Motor neuron (in vitro differentiated cells): ENCODE data around the gene RASGRF2. TPM values are rescaled to one million over a fixed set of nuclear protein-coding genes. Genes with fewer than 3 reads are reported as not detected.
A peak's percentile ranks its signal among the peaks of the same experiment; 100 is the strongest.

Experiments
- ATAC-seq, 8 experiments: fragments of 200-7000 bp; cut with Tn5 transposase; replicated peaks in 6 of 8; 2 replicates each; pipeline ENCODE4 v1.8.0; 2021; ENCODE audit warnings: mild to moderate bottlenecking in 8 of 8, moderate library complexity in 8 of 8
- H3K27ac ChIP-seq, 2 donors: fragments of 250-450 bp; sonication (Bioruptor Pico); 2 replicates each; pipeline ENCODE4 v1.9.0; 2021; ENCODE audit warnings: antibody characterized with exemption in 2 of 2, mild to moderate bottlenecking in 2 of 2, moderate library complexity in 1 of 2
- H3K4me1 ChIP-seq, 2 donors: fragments of 250-450 bp; sonication (Bioruptor Pico); replicated peaks in 1 of 2; 2 replicates each; pipeline ENCODE4 v1.6.1; 2021; ENCODE audit warnings: antibody characterized with exemption in 2 of 2, mild to moderate bottlenecking in 2 of 2, moderate library complexity in 1 of 2
- H3K4me3 ChIP-seq, 5 donors: fragments of 250-450 bp; sonication (Bioruptor Pico); 2 replicates each; pipeline ENCODE4 v1.9.0; 2021; ENCODE audit warnings: antibody characterized with exemption in 5 of 5, mild to moderate bottlenecking in 5 of 5, moderate library complexity in 4 of 5
- WGBS, 10 experiments: fragments of 450-650 bp; shearing (Covaris generic); methylation state at CpG; one replicate each; pipeline ENCODE4 v1.0.0; 2022; 5-methylcytosine and 5-hydroxymethylcytosine counted together
- in situ Hi-C, 9 experiments: fragments of 400-800 bp; cut with MboI; loops; one replicate each; pipeline ENCODE4 v1.15.0; 2021; ENCODE audit warnings: low sequenced_read_pairs in 9 of 9, low pct_unique_long_range_greater_than_20kb in 2 of 9; ENCODE audit not compliant: unreplicated experiment in 9 of 9
- total RNA-seq, 8 experiments: library from RNA; unstranded; fragments of 300-600 nt; gene quantifications; 2 replicates each; pipeline versions ENCODE4 v1.2.3 to v1.2.4, GENCODE V29; 2022

The RASGRF2 gene
- total RNA-seq, 8 experiments from 2014 or later = 0.20 to 9.8 (median 1.7) TPM

DNA sequence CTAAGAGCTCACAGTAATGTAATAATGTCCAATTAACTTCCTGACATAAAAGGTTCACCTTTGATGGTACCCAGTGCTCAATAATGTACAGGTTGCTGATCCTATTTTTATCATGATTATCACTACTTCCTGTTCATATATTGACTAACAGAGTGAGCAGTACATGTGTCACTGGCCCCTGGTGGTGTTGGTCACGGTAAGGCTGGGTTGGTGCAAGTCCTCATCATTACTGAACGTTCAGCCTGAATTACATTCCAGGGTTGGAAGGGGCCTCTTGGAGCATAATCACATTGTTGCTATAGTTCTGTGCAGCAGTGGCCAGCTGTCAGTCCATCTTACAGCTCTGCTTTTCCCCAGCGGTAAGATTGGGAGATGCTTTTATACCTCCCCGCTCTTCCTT lies 248.7 kb downstream of the RASGRF2 start:
- Histone ChIP-seq H3K4me3 (no peak overlapping the region), H3K27ac (no peak overlapping the region), H3K4me1 (no peaks in the 10 kb centered on the region)
- ATAC-seq = no peak
- 13 to 100% (median 92%) methylated on average over 1 to 4 of the region's 4 CpGs; no CpG with 5 or more reads in 1 of the 10 experiments for WGBS, 10 experiments
- in situ Hi-C loops = no loop called here

DNA sequence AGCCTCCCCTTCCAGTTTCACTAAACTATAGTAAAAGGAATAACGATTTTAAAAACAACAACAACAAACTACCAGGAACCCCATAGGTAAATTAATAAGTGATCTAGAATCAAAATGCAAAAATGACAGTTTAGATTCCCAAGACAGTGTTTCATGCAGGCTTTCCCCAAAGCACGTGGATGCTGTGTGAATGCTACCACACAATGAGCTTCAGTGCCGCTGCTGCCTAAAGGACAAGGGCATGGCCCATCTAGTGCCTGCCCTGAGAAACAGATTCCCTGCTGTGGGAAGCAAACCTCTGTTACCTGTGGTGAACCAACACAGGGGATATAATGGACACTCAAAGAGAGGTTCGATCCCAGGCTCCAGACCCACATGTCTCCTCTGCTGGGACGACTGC lies 249.2 kb downstream of the RASGRF2 start:
- ATAC-seq = no peak
- in situ Hi-C loops = no loop called here
- no peak overlapping the region for H3K27ac ChIP-seq
- 43 to 100% (median 80%) methylated on average over 1 to 4 of the region's 5 CpGs; no CpG with 5 or more reads in 1 of the 10 experiments for WGBS, 10 experiments
- H3K4me3 ChIP-seq = no peak overlapping the region
- H3K4me1 ChIP-seq = no peaks in the 10 kb centered on the region

DNA sequence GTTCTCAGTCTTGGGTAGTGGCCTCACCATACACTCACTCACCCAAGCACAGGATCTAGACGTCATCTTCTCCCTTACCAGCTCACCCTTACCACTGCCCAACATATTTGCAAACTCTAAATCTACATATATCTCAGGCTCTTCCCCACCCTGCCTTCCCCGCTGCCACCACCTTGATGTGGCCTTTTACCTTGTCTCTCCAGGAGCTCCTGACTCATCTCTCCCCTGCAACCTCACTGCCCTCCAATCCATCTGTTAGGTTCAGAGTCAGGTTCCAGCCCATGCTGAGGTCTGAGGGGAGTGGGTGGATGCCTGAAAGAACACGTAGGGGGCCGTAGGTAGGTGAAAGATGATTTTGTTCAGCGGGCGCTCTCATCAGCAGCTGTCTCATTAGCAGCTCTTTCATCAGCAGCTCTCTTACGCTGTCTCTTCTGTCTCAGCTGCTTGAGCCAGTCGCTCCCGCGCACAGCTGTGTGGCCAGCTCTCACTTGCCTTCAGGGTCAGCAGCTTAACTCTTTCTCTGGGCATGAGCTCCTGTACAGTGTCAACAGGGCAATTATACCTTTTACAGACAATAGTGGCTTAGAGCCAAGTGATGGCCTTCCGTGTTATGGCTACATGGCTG lies 249.8 kb downstream of the RASGRF2 start:
- in situ Hi-C loops = no loop called here
- 71 to 100% (median 80%) methylated on average over 1 to 4 of the region's 11 CpGs; no CpG with 5 or more reads in 2 of the 10 experiments for WGBS, 10 experiments
- peak in 3 of 8 experiments; percentile 72 to 82 (median 81) for ATAC-seq

DNA sequence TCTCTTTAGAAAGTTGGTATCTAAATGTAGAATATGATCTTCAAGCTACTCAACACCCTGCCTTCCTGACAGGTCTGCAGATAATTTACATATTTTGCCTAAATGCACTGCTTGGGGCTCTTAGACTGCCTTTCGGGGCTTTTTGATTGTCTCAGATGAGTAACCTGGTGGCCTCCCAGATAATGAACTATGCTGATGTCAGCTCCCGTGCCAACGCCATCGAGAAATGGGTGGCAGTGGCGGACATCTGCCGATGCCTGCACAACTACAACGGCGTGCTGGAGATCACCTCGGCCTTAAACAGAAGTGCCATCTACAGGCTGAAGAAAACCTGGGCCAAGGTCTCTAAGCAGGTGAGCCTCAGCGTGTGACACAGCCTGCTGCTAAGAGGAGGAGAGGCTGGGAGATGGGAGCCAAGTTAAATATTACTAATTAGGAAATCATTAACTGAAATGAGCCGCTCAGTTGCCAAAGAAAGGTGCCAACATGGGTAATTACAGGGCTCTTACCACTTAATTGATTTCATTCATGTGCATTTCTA lies 252.1 kb downstream of the RASGRF2 start:
- 40 to 100% (median 78%) methylated on average over 1 to 10 of the region's 11 CpGs; no CpG with 5 or more reads in 1 of the 10 experiments for WGBS, 10 experiments
- Histone ChIP-seq H3K4me3 (no peak overlapping the region), H3K27ac (no peak overlapping the region), H3K4me1 (no peaks in the 10 kb centered on the region)
- in situ Hi-C loops = no loop called here
- no peak for ATAC-seq

More for the DNA sequence above, 249.8 kb downstream of the RASGRF2 start:
- Histone ChIP-seq H3K4me1 (no peaks in the 10 kb centered on the region), H3K27ac (no peak overlapping the region), H3K4me3 (no peak overlapping the region)

DNA sequence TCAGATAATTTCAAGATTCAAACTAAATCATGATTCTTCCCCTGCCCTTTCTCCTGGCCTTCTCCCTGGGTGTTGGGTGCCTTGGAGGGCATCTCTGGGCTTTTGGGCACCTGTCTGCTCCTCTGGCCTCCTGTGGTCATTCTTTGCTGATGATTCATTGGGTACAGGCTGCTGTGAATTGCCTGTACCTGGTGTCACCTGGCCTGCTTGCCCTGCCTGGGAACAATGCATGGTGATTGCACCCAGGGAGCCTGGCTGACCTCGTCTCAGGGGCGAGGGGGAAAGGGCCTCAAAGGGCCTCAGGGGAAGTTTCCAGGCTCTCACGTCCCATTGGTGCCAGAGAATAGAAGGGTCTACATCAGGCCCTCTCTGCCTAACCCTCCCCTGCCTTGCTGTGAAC lies 252.9 kb downstream of the RASGRF2 start:
- in situ Hi-C loops = no loop called here
- Histone ChIP-seq H3K4me1 (no peaks in the 10 kb centered on the region), H3K27ac (no peak overlapping the region), H3K4me3 (no peak overlapping the region)
- 74 to 80% (median 80%) methylated on average over 1 to 3 of the region's 3 CpGs; no CpG with 5 or more reads in 7 of the 10 experiments for WGBS, 10 experiments
- ATAC-seq = no peak

DNA sequence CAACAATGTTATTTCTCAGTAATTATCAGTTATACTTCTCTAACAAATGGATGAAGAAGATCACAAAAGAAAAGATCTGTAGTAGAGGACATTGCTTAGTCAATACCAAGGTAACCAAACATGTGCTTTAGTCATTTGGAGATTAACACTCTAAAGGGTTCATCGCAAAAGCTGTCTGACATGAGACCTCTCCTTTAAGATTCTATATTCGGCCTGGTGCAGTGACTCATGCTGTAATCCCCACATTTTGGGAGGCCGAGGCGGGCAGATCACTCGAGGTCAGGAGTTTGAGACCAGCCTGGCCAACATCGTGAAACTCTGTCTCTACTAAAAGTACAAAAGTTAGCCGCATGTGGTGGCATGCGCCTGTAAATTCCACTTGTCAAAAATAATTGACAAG lies 254.7 kb downstream of the RASGRF2 start:
- no peak overlapping the region for H3K4me3 ChIP-seq
- in situ Hi-C loops = no loop called here
- no peak for ATAC-seq
- no peak overlapping the region for H3K27ac ChIP-seq
- WGBS, 10 experiments = 82 to 100% (median 92%) methylated on average over 2 to 8 of the region's 8 CpGs; no CpG with 5 or more reads in 1 of the 10 experiments
- H3K4me1 ChIP-seq = no peaks in the 10 kb centered on the region

DNA sequence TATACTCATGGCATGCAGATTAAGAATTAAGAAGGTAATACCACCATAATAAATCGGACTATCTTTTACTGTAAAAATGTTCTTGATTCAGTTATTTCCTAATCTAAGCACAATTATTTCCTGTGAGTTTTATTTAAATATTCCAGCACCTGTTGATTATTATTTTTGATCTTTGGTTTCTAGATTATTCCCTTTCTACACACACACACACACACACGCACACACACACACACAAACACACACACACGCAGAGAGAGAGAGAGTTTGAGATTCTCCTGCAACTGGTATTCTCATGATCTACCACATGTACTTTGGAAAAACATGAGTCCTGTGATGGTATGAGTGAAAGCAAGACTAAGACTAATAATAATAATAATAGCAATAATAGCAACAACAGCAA lies 256.0 kb downstream of the RASGRF2 start:
- WGBS, 10 experiments = 40 to 100% (median 67%) methylated on average over 1 to 3 of the region's 3 CpGs; no CpG with 5 or more reads in 2 of the 10 experiments

DNA sequence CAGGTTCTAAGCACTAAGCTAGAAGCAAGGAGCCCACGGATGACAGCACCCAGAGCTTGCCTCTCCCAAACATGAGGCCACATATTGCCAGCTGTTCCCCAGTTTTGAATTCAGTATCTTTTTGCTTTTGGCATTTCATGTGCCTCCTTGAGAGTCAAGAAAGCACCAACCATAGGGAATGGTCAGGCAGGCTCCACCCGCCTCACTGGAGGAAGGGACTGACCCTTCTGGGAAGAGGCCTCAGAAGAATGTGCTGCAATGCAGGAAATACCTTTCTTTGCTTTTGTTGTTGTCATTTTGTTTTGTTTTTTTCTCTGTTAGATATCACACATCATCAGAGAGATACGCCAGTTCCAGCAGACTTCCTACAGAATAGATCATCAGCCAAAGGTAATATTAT lies 259.2 kb downstream of the RASGRF2 start:
- WGBS, 10 experiments = 57 to 100% (median 100%) methylated on average over 1 to 3 of the region's 3 CpGs; no CpG with 5 or more reads in 1 of the 10 experiments
- in situ Hi-C loops = no loop called here
- H3K27ac ChIP-seq = no peak overlapping the region
- peak in 2 of 8 experiments; percentile 60 to 64 for ATAC-seq
- H3K4me1 ChIP-seq = no peaks in the 10 kb centered on the region
- H3K4me3 ChIP-seq = no peak overlapping the region

More for the DNA sequence above, 256.0 kb downstream of the RASGRF2 start:
- Histone ChIP-seq H3K4me3 (no peak overlapping the region), H3K4me1 (no peaks in the 10 kb centered on the region), H3K27ac (no peak overlapping the region)
- in situ Hi-C loops = no loop called here
- no peak for ATAC-seq

DNA sequence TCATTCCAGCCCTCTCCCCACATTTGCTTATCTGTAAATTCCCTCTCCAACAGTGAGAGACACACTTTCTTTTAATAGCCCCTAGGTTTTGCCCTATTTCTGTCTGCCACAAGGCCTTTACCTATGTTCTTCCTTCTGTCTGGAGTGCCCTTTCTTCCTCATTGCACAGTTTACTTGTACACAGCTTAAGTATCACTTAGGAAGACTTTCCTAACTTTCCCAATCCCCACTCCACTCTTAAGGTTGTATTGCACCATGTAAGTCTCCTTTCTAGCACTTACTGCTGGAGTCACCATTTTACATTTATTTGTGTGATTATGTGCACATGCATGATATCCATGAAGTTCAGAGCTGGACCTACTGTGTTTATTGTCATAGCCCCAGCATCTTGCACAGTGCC lies 262.1 kb downstream of the RASGRF2 start:
- ATAC-seq = no peak
- in situ Hi-C loops = no loop called here
- H3K4me1 ChIP-seq = no peaks in the 10 kb centered on the region
- no peak overlapping the region for H3K4me3 ChIP-seq
- no peak overlapping the region for H3K27ac ChIP-seq

DNA sequence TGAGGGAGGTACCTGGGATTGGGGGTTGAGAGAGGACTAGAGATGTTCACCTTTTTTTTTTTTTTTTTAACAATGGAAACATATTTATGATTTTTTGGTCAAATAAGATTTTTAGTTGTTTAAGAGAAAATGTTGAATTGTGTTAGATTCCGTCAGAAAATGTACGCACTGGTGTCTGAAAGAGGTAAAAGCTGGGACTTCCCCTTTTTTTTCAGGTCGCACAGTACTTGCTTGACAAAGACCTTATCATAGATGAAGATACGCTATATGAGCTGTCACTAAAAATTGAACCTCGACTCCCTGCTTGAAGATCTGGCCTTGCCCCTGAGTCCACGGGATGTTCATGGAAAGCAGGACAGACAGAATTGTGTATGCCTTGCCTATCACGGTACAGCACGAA lies 265.3 kb downstream of the RASGRF2 start:
- Histone ChIP-seq H3K4me1 (peaks cover 0 to 16% of the 10 kb centered on the region in 2 donors), H3K27ac (no peak overlapping the region), H3K4me3 (no peak overlapping the region)
- in situ Hi-C loops = no loop called here
- no peak for ATAC-seq
- WGBS, 10 experiments = 78 to 100% (median 89%) methylated on average over 1 to 6 of the region's 8 CpGs; no CpG with 5 or more reads in 1 of the 10 experiments

DNA sequence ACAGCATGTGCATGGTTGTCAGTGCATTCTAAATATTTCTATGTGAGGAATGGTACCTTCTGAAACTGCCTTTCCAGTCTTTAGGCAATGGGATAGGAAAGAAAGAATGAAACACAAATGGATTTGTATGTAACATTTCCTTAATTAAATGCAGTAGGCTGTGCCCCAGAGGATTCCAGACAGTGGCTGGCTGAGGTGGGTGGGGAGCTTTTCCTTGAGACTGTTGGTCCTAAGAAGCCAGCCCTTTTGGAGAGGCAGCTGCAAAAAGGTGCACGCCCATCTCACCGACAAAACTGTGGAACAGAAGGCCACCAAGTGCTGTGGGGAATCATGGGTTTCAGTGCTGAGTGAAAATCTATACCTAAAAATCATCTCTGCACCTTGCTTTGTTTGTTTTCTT lies 266.1 kb downstream of the RASGRF2 start:
- WGBS, 10 experiments = 0 to 83% (median 81%) methylated on average over 1 to 2 of the region's 2 CpGs; no CpG with 5 or more reads in 6 of the 10 experiments
- Histone ChIP-seq H3K4me3 (no peak overlapping the region), H3K27ac (no peak overlapping the region), H3K4me1 (peaks cover 0 to 17% of the 10 kb centered on the region in 2 donors)
- ATAC-seq = peak in 3 of 8 experiments; percentile 64 to 89 (median 72)
- in situ Hi-C loops = no loop called here

DNA sequence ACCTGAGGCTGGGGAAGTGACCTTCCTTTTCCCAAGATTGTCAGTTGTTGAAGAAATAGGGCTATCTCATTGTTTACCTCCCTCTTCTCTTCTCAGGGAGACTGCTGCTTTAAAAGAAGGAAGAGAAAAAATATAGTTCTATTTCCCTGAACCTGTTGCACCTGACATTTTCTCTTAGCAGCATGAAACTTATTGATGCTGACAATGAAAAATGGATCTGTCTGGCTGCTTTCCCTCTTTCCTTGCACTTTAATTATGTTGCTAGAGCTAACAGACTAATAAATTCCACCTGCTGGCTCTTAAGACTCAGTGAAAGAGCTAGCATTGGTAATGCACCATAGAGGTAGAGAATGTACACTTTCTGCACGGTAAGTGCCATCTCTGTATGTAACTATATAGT lies 266.8 kb downstream of the RASGRF2 start:
- in situ Hi-C loops = no loop called here
- Histone ChIP-seq H3K4me3 (no peak overlapping the region), H3K4me1 (peaks cover 0 to 17% of the 10 kb centered on the region in 2 donors), H3K27ac (no peak overlapping the region)
- 0 to 100% (median 73%) methylated on average over 1 of the region's 1 CpG; no CpG with 5 or more reads in 2 of the 10 experiments for WGBS, 10 experiments
- no peak for ATAC-seq

DNA sequence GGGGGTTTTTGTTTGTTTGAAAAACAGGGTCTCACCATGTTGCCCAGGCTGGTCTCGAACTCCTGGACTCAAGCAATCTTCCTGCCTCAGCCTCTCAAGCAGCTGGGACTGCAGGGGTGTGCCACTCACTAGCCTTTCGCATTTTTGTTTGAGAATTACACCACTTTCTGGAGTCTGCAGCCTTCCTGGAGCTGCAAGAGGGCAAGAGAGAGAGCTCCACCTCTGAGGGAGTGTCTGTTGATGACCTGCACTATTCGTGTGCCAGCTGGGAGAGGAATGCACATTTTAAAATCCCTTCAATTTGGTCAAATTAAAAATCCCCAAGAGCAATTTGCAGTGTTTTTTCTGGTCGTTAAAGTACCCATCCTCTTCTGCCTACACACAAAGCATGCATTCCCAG lies 267.9 kb downstream of the RASGRF2 start:
- no peak overlapping the region for H3K27ac ChIP-seq
- 0 to 83% (median 71%) methylated on average over 1 to 3 of the region's 4 CpGs; no CpG with 5 or more reads in 3 of the 10 experiments for WGBS, 10 experiments
- no peak overlapping the region for H3K4me3 ChIP-seq
- ATAC-seq = peak in 2 of 8 experiments; percentile 36 to 42
- in situ Hi-C loops = no loop called here
- peaks cover 0 to 17% of the 10 kb centered on the region in 2 donors for H3K4me1 ChIP-seq
